SU-DHL-6 (cell line): ENCODE measurements around the gene GRID2.

Experiments
- EZH2phosphoT487 ChIP-seq: fragments of 200-600 bp; sonication (generic), shearing (Covaris generic); conservative IDR thresholded peaks from 2 replicates; pipeline ENCODE4 v1.6.1; 2018; ENCODE audit warnings: mild to moderate bottlenecking, antibody characterized with exemption, low read length, moderate library complexity, mixed read lengths
- TF ChIP-seq, protein P1 (sequence below): fragments of 200-600 bp; sonication (generic); IDR thresholded peaks from one replicate; pipeline ENCODE4 v1.5.1; 2017; ENCODE audit warnings: antibody characterized with exemption, mild to moderate bottlenecking, low read length, moderate library complexity; ENCODE audit not compliant: insufficient read depth, poor library complexity, severe bottlenecking

DNA sequence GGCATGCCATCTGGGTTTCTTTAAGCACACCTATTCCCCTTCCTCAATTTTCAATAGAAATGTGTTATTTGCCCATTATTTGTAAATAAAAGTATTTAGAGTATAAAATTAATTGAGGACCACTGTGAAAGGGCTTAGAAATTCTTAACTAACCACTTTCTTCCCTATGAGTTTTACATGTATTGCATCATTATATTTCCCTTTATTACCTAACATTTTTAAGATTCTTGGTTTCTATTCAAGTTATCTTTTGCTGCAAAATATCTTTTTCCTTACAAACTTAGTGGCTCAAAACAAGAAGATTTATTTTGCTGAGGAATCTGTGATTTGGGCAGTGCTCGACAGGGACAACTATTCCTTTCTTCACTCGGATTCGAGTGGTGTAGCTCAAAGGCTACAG, 40.5 kb downstream of the GRID2 start:
- TF ChIP-seq, protein P1, sequence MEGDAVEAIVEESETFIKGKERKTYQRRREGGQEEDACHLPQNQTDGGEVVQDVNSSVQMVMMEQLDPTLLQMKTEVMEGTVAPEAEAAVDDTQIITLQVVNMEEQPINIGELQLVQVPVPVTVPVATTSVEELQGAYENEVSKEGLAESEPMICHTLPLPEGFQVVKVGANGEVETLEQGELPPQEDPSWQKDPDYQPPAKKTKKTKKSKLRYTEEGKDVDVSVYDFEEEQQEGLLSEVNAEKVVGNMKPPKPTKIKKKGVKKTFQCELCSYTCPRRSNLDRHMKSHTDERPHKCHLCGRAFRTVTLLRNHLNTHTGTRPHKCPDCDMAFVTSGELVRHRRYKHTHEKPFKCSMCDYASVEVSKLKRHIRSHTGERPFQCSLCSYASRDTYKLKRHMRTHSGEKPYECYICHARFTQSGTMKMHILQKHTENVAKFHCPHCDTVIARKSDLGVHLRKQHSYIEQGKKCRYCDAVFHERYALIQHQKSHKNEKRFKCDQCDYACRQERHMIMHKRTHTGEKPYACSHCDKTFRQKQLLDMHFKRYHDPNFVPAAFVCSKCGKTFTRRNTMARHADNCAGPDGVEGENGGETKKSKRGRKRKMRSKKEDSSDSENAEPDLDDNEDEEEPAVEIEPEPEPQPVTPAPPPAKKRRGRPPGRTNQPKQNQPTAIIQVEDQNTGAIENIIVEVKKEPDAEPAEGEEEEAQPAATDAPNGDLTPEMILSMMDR, result no peak
- TF ChIP-seq EZH2phosphoT487, result no peak
